Measurements from ENCODE around the gene COPG1. TPM values are rescaled to one million over a fixed set of nuclear protein-coding genes. Genes with fewer than 3 reads are reported as not detected.
A peak's percentile ranks its signal among the peaks of the same experiment; 100 is the strongest.
"Not testable (repeated sequence)": the region's sequence is repeated elsewhere in the genome, so short reads cannot be mapped to it uniquely, and the experiment has no call there.

COPG1 gene
- total RNA-seq, 4 donors from 2014 or later = 64.7 to 149 (median 116) TPM

DNA sequence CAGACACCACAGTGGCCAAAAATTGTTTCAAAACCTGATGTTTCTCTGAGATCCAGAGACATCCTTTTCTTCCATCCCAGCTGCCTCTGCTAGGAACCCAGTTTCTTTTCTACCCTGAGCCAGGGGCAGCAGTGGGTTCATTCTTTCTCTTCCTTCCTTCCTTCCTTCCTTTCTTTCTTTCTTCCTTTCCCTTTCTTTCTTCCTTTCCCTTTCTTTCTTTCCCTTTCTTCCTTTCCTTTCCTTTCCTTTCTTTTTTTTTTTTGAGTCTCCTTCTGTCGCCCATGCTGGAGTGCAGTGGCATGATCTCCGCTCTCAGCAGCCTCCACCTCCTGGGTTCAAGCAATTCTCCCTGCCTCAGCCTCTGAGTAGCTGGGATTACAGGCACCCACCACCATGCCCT lies 30.7 kb upstream of the COPG1 start:
- intact Hi-C loops (cut with DNase I; ENCODE audit: low total_unique reads) (no loop called here), in situ Hi-C loops (cut with MboI; ENCODE audit: low pct_ligation_motif_present in 1 of 4, low pct_unique_long_range_greater_than_20kb in 1 of 4, low sequenced_read_pairs in 3 of 4) (no loop called here)
- no peak for DNase-seq
- H3K27ac ChIP-seq = no peak overlapping the region
- H3K27me3 ChIP-seq = no peaks in the 10 kb centered on the region
- H3K36me3 ChIP-seq = no peaks in the 10 kb centered on the region
- TF ChIP-seq POLR2AphosphoS5 (IDR thresholded peaks at IDR 0.05) (no peak), POLR2A (IDR thresholded peaks at IDR 0.05) (no peak), EP300 (IDR thresholded peaks at IDR 0.05; ENCODE audit: low read depth) (no peak)
- TF ChIP-seq, protein P1, sequence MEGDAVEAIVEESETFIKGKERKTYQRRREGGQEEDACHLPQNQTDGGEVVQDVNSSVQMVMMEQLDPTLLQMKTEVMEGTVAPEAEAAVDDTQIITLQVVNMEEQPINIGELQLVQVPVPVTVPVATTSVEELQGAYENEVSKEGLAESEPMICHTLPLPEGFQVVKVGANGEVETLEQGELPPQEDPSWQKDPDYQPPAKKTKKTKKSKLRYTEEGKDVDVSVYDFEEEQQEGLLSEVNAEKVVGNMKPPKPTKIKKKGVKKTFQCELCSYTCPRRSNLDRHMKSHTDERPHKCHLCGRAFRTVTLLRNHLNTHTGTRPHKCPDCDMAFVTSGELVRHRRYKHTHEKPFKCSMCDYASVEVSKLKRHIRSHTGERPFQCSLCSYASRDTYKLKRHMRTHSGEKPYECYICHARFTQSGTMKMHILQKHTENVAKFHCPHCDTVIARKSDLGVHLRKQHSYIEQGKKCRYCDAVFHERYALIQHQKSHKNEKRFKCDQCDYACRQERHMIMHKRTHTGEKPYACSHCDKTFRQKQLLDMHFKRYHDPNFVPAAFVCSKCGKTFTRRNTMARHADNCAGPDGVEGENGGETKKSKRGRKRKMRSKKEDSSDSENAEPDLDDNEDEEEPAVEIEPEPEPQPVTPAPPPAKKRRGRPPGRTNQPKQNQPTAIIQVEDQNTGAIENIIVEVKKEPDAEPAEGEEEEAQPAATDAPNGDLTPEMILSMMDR (IDR thresholded peaks at IDR 0.05) = no peak
- H3K9me3 ChIP-seq = no peaks in the 10 kb centered on the region
- no peak overlapping the region for H3K4me3 ChIP-seq
- WGBS, 2 donors (ENCODE audit: low coverage in 1 of 2) = 90 to 92% methylated on average over 2 of the region's 2 CpGs
- peaks cover 0 to 2% (median 0%) of the 10 kb centered on the region in 4 donors for H3K4me1 ChIP-seq

GRCh38 chr3:129224387-129224786 lies 25.0 kb upstream of the COPG1 start:
- H3K4me3 ChIP-seq = peak overlapping the region in 1 of 4 donors; percentile 7
- peaks cover 12 to 47% (median 24%) of the 10 kb centered on the region in 4 donors for H3K4me1 ChIP-seq
- H3K9me3 ChIP-seq; intact Hi-C loops (cut with DNase I; ENCODE audit: low total_unique reads); H3K27me3 ChIP-seq; H3K36me3 ChIP-seq; DNase-seq; in situ Hi-C loops (cut with MboI; ENCODE audit: low pct_ligation_motif_present in 1 of 4, low pct_unique_long_range_greater_than_20kb in 1 of 4, low sequenced_read_pairs in 3 of 4): not testable (repeated sequence)
- peak overlapping the region; percentile 83 to 85 (median 83) for H3K27ac ChIP-seq
- 29% methylated on average over 1 of the region's 1 CpG; no CpG with 5 or more reads in 1 of the 2 donors for WGBS, 2 donors (ENCODE audit: low coverage in 1 of 2)

GRCh38 chr3:129224984-129225393 lies 24.4 kb upstream of the COPG1 start:
- H3K4me3 ChIP-seq = peak overlapping the region in 2 of 4 donors; percentile 1 to 7
- in situ Hi-C loops (cut with MboI; ENCODE audit: low pct_ligation_motif_present in 1 of 4, low pct_unique_long_range_greater_than_20kb in 1 of 4, low sequenced_read_pairs in 3 of 4) = no loop called here

GRCh38 chr3:129226374-129226773 lies 23.0 kb upstream of the COPG1 start:
- peak; percentile 72 for DNase-seq
- no peaks in the 10 kb centered on the region for H3K9me3 ChIP-seq
- intact Hi-C loops (cut with DNase I; ENCODE audit: low total_unique reads) (no loop called here), in situ Hi-C loops (cut with MboI; ENCODE audit: low pct_ligation_motif_present in 1 of 4, low pct_unique_long_range_greater_than_20kb in 1 of 4, low sequenced_read_pairs in 3 of 4) (no loop called here)
- H3K4me3 ChIP-seq = no peak overlapping the region
- H3K27ac ChIP-seq = peak overlapping the region; percentile 83 to 85 (median 83)
- H3K36me3 ChIP-seq = no peaks in the 10 kb centered on the region
- H3K27me3 ChIP-seq = no peaks in the 10 kb centered on the region
- TF ChIP-seq POLR2AphosphoS5 (IDR thresholded peaks at IDR 0.05) = peak in 2 of 3 donors; percentile 11 to 13
- no peak for TF ChIP-seq POLR2A (IDR thresholded peaks at IDR 0.05)
- WGBS, 2 donors (ENCODE audit: low coverage in 1 of 2) = 61 to 68% methylated on average over 4 to 6 of the region's 6 CpGs
- H3K4me1 ChIP-seq = peaks cover 12 to 55% (median 25%) of the 10 kb centered on the region in 4 donors

More at GRCh38 chr3:129224984-129225393, 24.4 kb upstream of the COPG1 start:
- peak; percentile 51 for TF ChIP-seq POLR2A (IDR thresholded peaks at IDR 0.05)
- TF ChIP-seq POLR2AphosphoS5 (IDR thresholded peaks at IDR 0.05) = peak; percentile 30 to 86 (median 76)
- TF ChIP-seq EP300 (IDR thresholded peaks at IDR 0.05; ENCODE audit: low read depth) = no peak
- TF ChIP-seq, protein P1 (IDR thresholded peaks at IDR 0.05) = peak in 2 of 5 experiments; percentile 18 to 37
- peak overlapping the region; percentile 83 to 85 (median 83) for H3K27ac ChIP-seq
- no peaks in the 10 kb centered on the region for H3K27me3 ChIP-seq
- H3K4me1 ChIP-seq = peaks cover 12 to 47% (median 25%) of the 10 kb centered on the region in 4 donors
- intact Hi-C loops (cut with DNase I; ENCODE audit: low total_unique reads) = no loop called here
- WGBS, 2 donors (ENCODE audit: low coverage in 1 of 2) = 4 to 20% methylated on average over 3 to 9 of the region's 9 CpGs
- peak; percentile 83 for DNase-seq
- no peaks in the 10 kb centered on the region for H3K9me3 ChIP-seq
- no peaks in the 10 kb centered on the region for H3K36me3 ChIP-seq

- Histone ChIP-seq H3K36me3 (no peaks in the 10 kb centered on the region), H3K4me3 (no peak overlapping the region), H3K27me3 (no peaks in the 10 kb centered on the region), H3K27ac (peak overlapping the region; percentile 60 to 85 (median 74)), H3K4me1 (peaks cover 12 to 50% (median 24%) of the 10 kb centered on the region in 4 donors), H3K9me3 (no peaks in the 10 kb centered on the region)
- in situ Hi-C loops (cut with MboI; ENCODE audit: low pct_ligation_motif_present in 1 of 4, low pct_unique_long_range_greater_than_20kb in 1 of 4, low sequenced_read_pairs in 3 of 4) (no loop called here), intact Hi-C loops (cut with DNase I; ENCODE audit: low total_unique reads) (no loop called here)
- 68 to 91% methylated on average over 4 to 10 of the region's 11 CpGs for WGBS, 2 donors (ENCODE audit: low coverage in 1 of 2)
- no peak for DNase-seq
- TF ChIP-seq, protein P1 (IDR thresholded peaks at IDR 0.05) = no peak
- TF ChIP-seq POLR2AphosphoS5 (IDR thresholded peaks at IDR 0.05) (no peak), POLR2A (IDR thresholded peaks at IDR 0.05) (no peak), EP300 (IDR thresholded peaks at IDR 0.05; ENCODE audit: low read depth) (no peak)
Measured at GRCh38 chr3:129228891-129229585, 20.4 kb upstream of the COPG1 start.
